ENCODE measurements around the gene TLX1. TPM values are rescaled to one million over a fixed set of nuclear protein-coding genes. Genes with fewer than 3 reads are reported as not detected.

The TLX1 gene
- total and polyA plus RNA-seq, 9 of the 15 experiments (the other 6 are each of a cell fraction or from before 2014, with no cell fraction given) = 0.03 to 3.3 (median 0.19) TPM; not detected in 1

DNA sequence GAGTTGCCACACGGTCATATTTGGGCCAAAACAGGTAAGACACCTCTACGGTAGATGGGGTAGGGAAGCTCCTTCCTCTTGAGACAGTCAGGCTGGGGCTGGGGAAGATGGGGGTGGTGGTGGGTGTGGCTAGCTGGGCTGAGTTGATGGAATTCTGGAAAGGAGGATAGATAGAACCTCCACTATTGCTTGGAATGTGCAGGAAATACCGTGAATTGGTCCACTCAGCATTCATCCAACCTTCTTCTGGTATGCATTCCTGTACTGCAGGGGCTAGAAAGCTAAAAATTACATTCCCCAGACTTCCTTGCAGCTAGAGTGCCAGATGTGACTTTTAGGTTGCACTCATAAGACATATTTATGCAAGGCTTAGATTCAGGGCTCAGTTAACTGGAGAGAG, 24.8 kb downstream of the TLX1 start:
- intact Hi-C loops (cut with micrococcal nuclease) (no loop called here), in situ Hi-C loops (cut with MboI) (no loop called here)
- H3K9me1 ChIP-seq (ENCODE audit: control insufficient read depth, insufficient read depth, low read length) = no peaks in the 10 kb centered on the region
- BruUV-seq (replicated peaks) = no TSS peak
- no peak overlapping the region for H3K4me3 ChIP-seq
- peaks cover 0 to 4% of the 10 kb centered on the region in 2 experiments; a peak in 1 of 5 replicates for H3K27me3 ChIP-seq (ENCODE audit: control insufficient read depth in 2 of 2, insufficient read depth in 2 of 2, low read length in 2 of 2)
- no peaks in the 10 kb centered on the region for H3K4me1 ChIP-seq (replicated peaks in 1 of 2; ENCODE audit: control insufficient read depth in 2 of 2, insufficient read depth in 2 of 2, low read length in 2 of 2)
- no peaks in the 10 kb centered on the region for H3K9me3 ChIP-seq (replicated peaks; ENCODE audit: control insufficient read depth, insufficient read depth, low read depth, low read length)
- 8% methylated on average over 2 of the region's 3 CpGs for WGBS (ENCODE audit: insufficient coverage, low coverage, missing lambda C conversion rate)
- H3K9ac ChIP-seq (ENCODE audit: insufficient read depth in 1 of 2, low read depth in 2 of 2, low read length in 2 of 2) = no peak overlapping the region
- ATAC-seq = no peak
- H3K36me3 ChIP-seq (ENCODE audit: control insufficient read depth, insufficient read depth, low read length) = no peaks in the 10 kb centered on the region
- H4K20me1 ChIP-seq (replicated peaks; ENCODE audit: control insufficient read depth, insufficient read depth, low read length) = no peaks in the 10 kb centered on the region; the same call in 1 of the 2 replicates
- no peak overlapping the region for H2AFZ ChIP-seq (ENCODE audit: low read depth, low read length)
- FAIRE-seq = no peak
- no peak for DNase-seq (ENCODE audit: extremely low read depth in 1 of 4, low spot score in 3 of 4)
- H3K27ac ChIP-seq (ENCODE audit: extremely low read depth, low read depth, low read length) = no peak overlapping the region
- TF ChIP-seq RBM34 (IDR thresholded peaks at IDR 0.05; ENCODE audit: borderline replicate concordance, insufficient read depth, low read length) (no peak), ZNF263 (CRISPR knock-in tag; IDR thresholded peaks at IDR 0.05; ENCODE audit: borderline replicate concordance) (no peak), NONO (IDR thresholded peaks at IDR 0.05; ENCODE audit: low read depth in 2 of 2, low read length in 1 of 2) (no peak), CBX5 (IDR thresholded peaks at IDR 0.05; ENCODE audit: borderline replicate concordance, low read depth) (no peak), HDAC6 (IDR thresholded peaks at IDR 0.05; ENCODE audit: low read depth, low read length) (no peak), RBM39 (optimal IDR thresholded peaks at IDR 0.05; ENCODE audit: low read depth, low read length) (no peak), XRCC3 (IDR thresholded peaks at IDR 0.05) (no peak), HMG20A (CRISPR knock-in tag; conservative IDR thresholded peaks at IDR 0.05) (no peak), ZKSCAN3 (CRISPR knock-in tag; IDR thresholded peaks at IDR 0.05) (no peak), PHF21A (IDR thresholded peaks at IDR 0.05; ENCODE audit: borderline replicate concordance, low read depth) (no peak), C11orf30 (IDR thresholded peaks at IDR 0.05; ENCODE audit: low read depth) (no peak)
- TF ChIP-seq, protein P1, sequence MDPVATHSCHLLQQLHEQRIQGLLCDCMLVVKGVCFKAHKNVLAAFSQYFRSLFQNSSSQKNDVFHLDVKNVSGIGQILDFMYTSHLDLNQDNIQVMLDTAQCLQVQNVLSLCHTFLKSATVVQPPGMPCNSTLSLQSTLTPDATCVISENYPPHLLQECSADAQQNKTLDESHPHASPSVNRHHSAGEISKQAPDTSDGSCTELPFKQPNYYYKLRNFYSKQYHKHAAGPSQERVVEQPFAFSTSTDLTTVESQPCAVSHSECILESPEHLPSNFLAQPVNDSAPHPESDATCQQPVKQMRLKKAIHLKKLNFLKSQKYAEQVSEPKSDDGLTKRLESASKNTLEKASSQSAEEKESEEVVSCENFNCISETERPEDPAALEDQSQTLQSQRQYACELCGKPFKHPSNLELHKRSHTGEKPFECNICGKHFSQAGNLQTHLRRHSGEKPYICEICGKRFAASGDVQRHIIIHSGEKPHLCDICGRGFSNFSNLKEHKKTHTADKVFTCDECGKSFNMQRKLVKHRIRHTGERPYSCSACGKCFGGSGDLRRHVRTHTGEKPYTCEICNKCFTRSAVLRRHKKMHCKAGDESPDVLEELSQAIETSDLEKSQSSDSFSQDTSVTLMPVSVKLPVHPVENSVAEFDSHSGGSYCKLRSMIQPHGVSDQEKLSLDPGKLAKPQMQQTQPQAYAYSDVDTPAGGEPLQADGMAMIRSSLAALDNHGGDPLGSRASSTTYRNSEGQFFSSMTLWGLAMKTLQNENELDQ (CRISPR knock-in tag; IDR thresholded peaks at IDR 0.05; ENCODE audit: borderline replicate concordance) = no peak
- no peaks in the 10 kb centered on the region for H3K79me2 ChIP-seq (ENCODE audit: control insufficient read depth, insufficient read depth, low read length)
- no peak overlapping the region for H3K4me2 ChIP-seq (ENCODE audit: insufficient read depth, low read length)
- ChIA-PET POLR2A (interaction anchor here (0.7 kb wide), 1 partner anchor 25 kb away, joined by 4 read pairs; no protein-coding TSS in a partner anchor), CTCF (ENCODE audit: low intra/inter-chr PET ratio) (no interaction called here)
